Jurkat, Clone E6-1 (cell line): Measurements from ENCODE around the gene DUSP5.

ENCODE experiments used
- DNase-seq: peaks from one replicate; pipeline ENCODE4 v3.0.0-alpha.2; 2011; ENCODE audit warnings: low read depth, low spot score
- H3K4me3 ChIP-seq: 2 replicates; pipeline ENCODE4 v1.5.1; 2011; ENCODE audit warnings: mild to moderate bottlenecking, low read length, control low read depth, moderate library complexity

Gene DUSP5

GRCh38 chr10:110475722-110476515 is 21.8 kb upstream of the DUSP5 start:
- H3K4me3 ChIP-seq = no peak overlapping the region
- DNase-seq = no peak

GRCh38 chr10:110479710-110480109 is 18.0 kb upstream of the DUSP5 start:
- no peak overlapping the region for H3K4me3 ChIP-seq
- DNase-seq = no peak

GRCh38 chr10:110480387-110480786 is 17.3 kb upstream of the DUSP5 start:
- DNase-seq = no peak
- H3K4me3 ChIP-seq = no peak overlapping the region

GRCh38 chr10:110481919-110482318 is 15.8 kb upstream of the DUSP5 start:
- DNase-seq = no peak
- H3K4me3 ChIP-seq = no peak overlapping the region

GRCh38 chr10:110483633-110484032 is 14.1 kb upstream of the DUSP5 start:
- no peak for DNase-seq

GRCh38 chr10:110485541-110485940 is 12.2 kb upstream of the DUSP5 start:
- no peak for DNase-seq

More at GRCh38 chr10:110483633-110484032, 14.1 kb upstream of the DUSP5 start:
- H3K4me3 ChIP-seq = no peak overlapping the region

GRCh38 chr10:110486680-110487410 is 10.9 kb upstream of the DUSP5 start:
- no peak for DNase-seq
- H3K4me3 ChIP-seq = no peak overlapping the region

More at GRCh38 chr10:110485541-110485940, 12.2 kb upstream of the DUSP5 start:
- H3K4me3 ChIP-seq = no peak overlapping the region

- no peak for DNase-seq
- H3K4me3 ChIP-seq = no peak overlapping the region
These were observed 10.0 kb upstream of the DUSP5 start for GRCh38 chr10:110487411-110488331.

GRCh38 chr10:110488332-110488681 is 9.4 kb upstream of the DUSP5 start:
- no peak for DNase-seq
- H3K4me3 ChIP-seq = no peak overlapping the region

- no peak for DNase-seq
- H3K4me3 ChIP-seq = no peak overlapping the region
These were observed 8.8 kb upstream of the DUSP5 start for GRCh38 chr10:110488940-110489339.

- H3K4me3 ChIP-seq = no peak overlapping the region
- no peak for DNase-seq
These were observed 7.1 kb upstream of the DUSP5 start for GRCh38 chr10:110490640-110491039.

GRCh38 chr10:110491346-110491745 is 6.4 kb upstream of the DUSP5 start:
- DNase-seq = no peak
- H3K4me3 ChIP-seq = no peak overlapping the region

GRCh38 chr10:110492069-110492822 is 5.5 kb upstream of the DUSP5 start:
- DNase-seq = no peak
- H3K4me3 ChIP-seq = no peak overlapping the region

GRCh38 chr10:110493832-110494426 is 3.8 kb upstream of the DUSP5 start:
- H3K4me3 ChIP-seq = no peak overlapping the region
- no peak for DNase-seq

GRCh38 chr10:110494532-110494931 is 3.2 kb upstream of the DUSP5 start:
- no peak overlapping the region for H3K4me3 ChIP-seq
- DNase-seq = no peak

- DNase-seq = no peak
- no peak overlapping the region for H3K4me3 ChIP-seq
These were observed 1.8 kb upstream of the DUSP5 start for GRCh38 chr10:110495731-110496552.

GRCh38 chr10:110496553-110497437 is 912 bp upstream of the DUSP5 start:
- peak overlapping the region; percentile 64 for H3K4me3 ChIP-seq
- no peak for DNase-seq
